ENCODE measurements around the gene TDRD9.

TDRD9 gene

GRCh38 chr14:104044016-104044415, 115.8 kb downstream of the TDRD9 start:
- CTCF ChIA-PET: interaction anchor here (1.1 to 3.0 kb wide), 2 partner anchors 13 to 34 kb away, joined by 3 to 8 read pairs; no protein-coding TSS in a partner anchor
- no peak for TF ChIP-seq CTCF (IDR thresholded peaks at IDR 0.05; ENCODE audit: control extremely low read depth, extremely low read depth, low read depth, missing control alignments)
- POLR2A ChIA-PET: no interaction called here
- no peak for DNase-seq (ENCODE audit: extremely low spot score)

GRCh38 chr14:104047761-104048160, 119.5 kb downstream of the TDRD9 start:
- TF ChIP-seq CTCF (IDR thresholded peaks at IDR 0.05; ENCODE audit: control extremely low read depth, extremely low read depth, low read depth, missing control alignments): no peak
- no peak for DNase-seq (ENCODE audit: extremely low spot score)
- ChIA-PET CTCF (interaction anchor here (0.8 to 1.3 kb wide), 4 partner anchors 11 to 30 kb away, joined by 3 to 4 read pairs (median 3); no protein-coding TSS in a partner anchor), POLR2A (no interaction called here)

GRCh38 chr14:104048758-104049507, 120.7 kb downstream of the TDRD9 start:
- no peak for DNase-seq (ENCODE audit: extremely low spot score)
- ChIA-PET CTCF (interaction anchor here (1.3 kb wide), 1 partner anchor 12 kb away, joined by 3 read pairs; no protein-coding TSS in a partner anchor), POLR2A (no interaction called here)
- no peak for TF ChIP-seq CTCF (IDR thresholded peaks at IDR 0.05; ENCODE audit: control extremely low read depth, extremely low read depth, low read depth, missing control alignments)

- DNase-seq (ENCODE audit: extremely low spot score): no peak
- ChIA-PET CTCF (no interaction called here), POLR2A (no interaction called here)
- no peak for TF ChIP-seq CTCF (IDR thresholded peaks at IDR 0.05; ENCODE audit: control extremely low read depth, extremely low read depth, low read depth, missing control alignments)
Measured at GRCh38 chr14:104049576-104050240, 121.5 kb downstream of the TDRD9 start.

GRCh38 chr14:104051092-104051813, 123.0 kb downstream of the TDRD9 start:
- ChIA-PET CTCF (no interaction called here), POLR2A (no interaction called here)
- no peak for DNase-seq (ENCODE audit: extremely low spot score)
- TF ChIP-seq CTCF (IDR thresholded peaks at IDR 0.05; ENCODE audit: control extremely low read depth, extremely low read depth, low read depth, missing control alignments): no peak

- POLR2A ChIA-PET: no interaction called here
Measured at GRCh38 chr14:104054222-104054905, 126.1 kb downstream of the TDRD9 start.

More at GRCh38 chr14:104054222-104054905, 126.1 kb downstream of the TDRD9 start:
- TF ChIP-seq CTCF (IDR thresholded peaks at IDR 0.05; ENCODE audit: control extremely low read depth, extremely low read depth, low read depth, missing control alignments): no peak
- CTCF ChIA-PET: no interaction called here
- no peak for DNase-seq (ENCODE audit: extremely low spot score)

Measured in GM10248 (cell line).